HepG2 (cell line): ENCODE data around the gene POLA1. TPM values are rescaled to one million over a fixed set of nuclear protein-coding genes. Genes with fewer than 3 reads are reported as not detected.

ENCODE experiments used
- ATAC-seq: fragments of 200-7000 bp; cut with Tn5 transposase; 3 replicates; pipeline ENCODE4 v1.9.1; 2020; ENCODE audit warnings: mild to moderate bottlenecking, moderate library complexity
- BruUV-seq: library from RNA; stranded (reverse); fragments of 400-500 nt; replicated peaks from 2 replicates; lab custom pipeline; 2021; lab: Mats Ljungman, UMichigan
- CTCF ChIA-PET: fragments of 300-600 bp; formaldehyde crosslinking; extraction: SDS; loops from one replicate; lab custom pipeline; 2021; ENCODE audit warnings: low total read pairs, inconsistent platforms, low intra/inter-chr PET ratio; lab: Yijun Ruan, JAX
- POLR2A ChIA-PET: fragments of 350-600 bp; sonication (Branson Sonifier 250); formaldehyde crosslinking; loops from one replicate; lab custom pipeline; 2020; ENCODE audit warnings: antibody characterized with exemption, inconsistent platforms; lab: Yijun Ruan, JAX
- DNase-seq: peaks from one replicate; pipeline ENCODE4 v3.0.0-alpha.2; 2015; ENCODE audit warnings: low spot score
- FAIRE-seq: peaks from 3 replicates; lab custom pipeline; 2011; peaks lifted over from hg19 to GRCh38; lab: Jason Lieb, UNC
- H2AFZ ChIP-seq: one replicate; pipeline ENCODE4 v1.6.1; 2011; ENCODE audit warnings: low read length, inconsistent platforms
- H3K27ac ChIP-seq: fragments of 300-600 bp; 3 replicates; pipeline ENCODE4 v1.8.0; 2011; ENCODE audit warnings: mixed run types, mild to moderate bottlenecking, mixed read lengths, low read length, inconsistent platforms; ENCODE audit not compliant: insufficient read depth; ENCODE audit errors: extremely low read length
- H3K27me3 ChIP-seq, 2 experiments: fragments of 200-600 bp in 1 of 2; 2 replicates in 1 of 2; 3 replicates in 1 of 2; pipeline versions ENCODE4 v1.6.0 to v1.8.0; 2011; ENCODE audit warnings: low read length in 2 of 2, mild to moderate bottlenecking in 2 of 2, moderate library complexity in 2 of 2, inconsistent platforms in 1 of 2; ENCODE audit not compliant: insufficient read depth in 2 of 2, control insufficient read depth in 1 of 2
- H3K36me3 ChIP-seq, 2 experiments: fragments of 200-600 bp in 1 of 2; replicated peaks in 1 of 2; 2 replicates in 1 of 2; 3 replicates in 1 of 2; pipeline versions ENCODE4 v1.5.1 to v1.8.0; 2011; ENCODE audit warnings: low read length in 2 of 2, inconsistent platforms in 1 of 2; ENCODE audit not compliant: insufficient read depth in 2 of 2, control insufficient read depth in 1 of 2
- H3K4me1 ChIP-seq: 2 replicates; pipeline ENCODE4 v1.5.1; 2012; ENCODE audit warnings: low read length, inconsistent platforms; ENCODE audit not compliant: insufficient read depth
- H3K4me2 ChIP-seq: 2 replicates; pipeline ENCODE4 v1.6.0; 2011; ENCODE audit warnings: low read depth, low read length, inconsistent platforms
- H3K4me3 ChIP-seq, 3 experiments: fragments of 200-600 bp in 1 of 3; sonication (generic), shearing (Covaris generic) in 1 of 3; replicated peaks in 1 of 3; 2 replicates each; pipeline ENCODE4 v1.5.1; 2011 to 2016; ENCODE audit warnings: low read length in 3 of 3, inconsistent platforms in 2 of 3, low read depth in 2 of 3, mild to moderate bottlenecking in 2 of 3, control low read depth in 1 of 3, mixed read lengths in 1 of 3; ENCODE audit not compliant: insufficient read depth in 1 of 3
- H3K79me2 ChIP-seq: one replicate; pipeline ENCODE4 v1.6.1; 2011; ENCODE audit warnings: low read length, inconsistent platforms; ENCODE audit not compliant: insufficient read depth
- H3K9ac ChIP-seq: 2 replicates; pipeline ENCODE4 v1.6.0; 2011; ENCODE audit warnings: mild to moderate bottlenecking, low read depth, low read length, inconsistent platforms; ENCODE audit not compliant: insufficient read depth
- H3K9me3 ChIP-seq: 2 replicates; pipeline ENCODE4 v1.5.1; 2012; ENCODE audit warnings: mild to moderate bottlenecking, low read length
- H4K20me1 ChIP-seq: 2 replicates; pipeline ENCODE4 v1.6.0; 2011; ENCODE audit warnings: inconsistent platforms, mild to moderate bottlenecking, low read length, moderate library complexity; ENCODE audit not compliant: insufficient read depth
- AHR ChIP-seq: IDR thresholded peaks from 2 replicates; pipeline ENCODE4 v1.6.1; 2018; ENCODE audit warnings: missing genetic modification reagents, missing compliant biosample characterization
- ATF1 ChIP-seq: IDR thresholded peaks from 2 replicates; pipeline ENCODE4 v1.6.1; 2016; ENCODE audit warnings: mild to moderate bottlenecking, control low read depth
- CENPBD1 ChIP-seq: sonication (generic); formaldehyde crosslinking; IDR thresholded peaks from 2 replicates; pipeline ENCODE4 v1.8.0; 2022; ENCODE audit warnings: missing genetic modification reagents, low read depth, mild to moderate bottlenecking, borderline replicate concordance
- CENPX ChIP-seq: sonication (generic); formaldehyde crosslinking; IDR thresholded peaks from 2 replicates; pipeline ENCODE4 v1.9.0; 2021; ENCODE audit warnings: mild to moderate bottlenecking, missing genetic modification reagents, moderate library complexity
- FOXP4 ChIP-seq: sonication (generic); formaldehyde crosslinking; IDR thresholded peaks from 2 replicates; pipeline ENCODE4 v1.4.0; 2020; ENCODE audit warnings: missing genetic modification reagents
- GLI4 ChIP-seq: sonication (generic); formaldehyde crosslinking; IDR thresholded peaks from 2 replicates; pipeline ENCODE4 v1.5.1; 2020; ENCODE audit warnings: missing genetic modification reagents, mild to moderate bottlenecking, moderate library complexity, borderline replicate concordance
- IKZF5 ChIP-seq: IDR thresholded peaks from 2 replicates; pipeline ENCODE4 v1.6.1; 2018; ENCODE audit warnings: missing genetic modification reagents, mild to moderate bottlenecking, missing compliant biosample characterization
- RELA ChIP-seq: sonication (generic); formaldehyde crosslinking; IDR thresholded peaks from 2 replicates; pipeline ENCODE4 v1.4.0; 2020; ENCODE audit warnings: missing genetic modification reagents
- RNF219 ChIP-seq: sonication (generic); formaldehyde crosslinking; IDR thresholded peaks from 2 replicates; pipeline ENCODE4 v1.5.0; 2020; ENCODE audit warnings: mild to moderate bottlenecking, missing genetic modification reagents
- RXRA ChIP-seq: sonication (generic); formaldehyde crosslinking; IDR thresholded peaks from 2 replicates; pipeline ENCODE4 v1.5.1; 2020; ENCODE audit warnings: missing genetic modification reagents
- TCF7 ChIP-seq: sonication (generic); IDR thresholded peaks from 2 replicates; pipeline ENCODE4 v1.6.1; 2016; ENCODE audit warnings: antibody characterized with exemption, low read depth
- THAP11 ChIP-seq: IDR thresholded peaks from 2 replicates; pipeline ENCODE4 v1.6.1; 2016; ENCODE audit warnings: missing biosample characterization, missing genetic modification reagents
- ZNF225 ChIP-seq: sonication (generic); formaldehyde crosslinking; IDR thresholded peaks from 2 replicates; pipeline ENCODE4 v1.4.0; 2020; ENCODE audit warnings: mild to moderate bottlenecking, missing genetic modification reagents
- ZNF251 ChIP-seq: sonication (generic); formaldehyde crosslinking; IDR thresholded peaks from 2 replicates; pipeline ENCODE4 v1.9.0; 2021; ENCODE audit warnings: mild to moderate bottlenecking, missing genetic modification reagents
- ZNF30 ChIP-seq: sonication (generic); formaldehyde crosslinking; IDR thresholded peaks from 2 replicates; pipeline ENCODE4 v1.5.0; 2020; ENCODE audit warnings: mild to moderate bottlenecking, missing genetic modification reagents
- ZNF687 ChIP-seq: sonication (generic); formaldehyde crosslinking; IDR thresholded peaks from 2 replicates; pipeline ENCODE4 v1.5.1; 2020; ENCODE audit warnings: mild to moderate bottlenecking, missing genetic modification reagents, moderate library complexity
- WGBS: methylation state at CpG from one replicate; pipeline ENCODE4 v1.1.6; 2017; ENCODE audit warnings: low lambda C conversion rate; 5-methylcytosine and 5-hydroxymethylcytosine counted together
- in situ Hi-C: cut with HindIII; loops from 2 replicates; pipeline ENCODE4 v1.10.0; 2017; ENCODE audit warnings: low pct_unique_long_range_greater_than_20kb; ENCODE audit not compliant: extremely low pct_ligation_motif_present
- intact Hi-C: fragments of 100-400 bp; cut with micrococcal nuclease; formaldehyde crosslinking; loops from one replicate; pipeline ENCODE4 v1.10.0; 2022; ENCODE audit not compliant: unreplicated experiment
- polyA plus RNA-seq, 8 experiments: library from polyadenylated mRNA; depleted of rRNA in 3 of 8; stranded (reverse) in 7 of 8; unstranded in 1 of 8; fragments of >200 nt; fragmentation: Illumina TruSeq in 4 of 8; extraction: Trizol in 4 of 8; gene quantifications; 2 replicates each; pipeline versions ENCODE4 v1.2.1 to v1.2.3, GENCODE V29; 2011 to 2016; ENCODE audit warnings: low read depth in 4 of 8, missing spikeins in 1 of 8, mixed read lengths in 1 of 8; ENCODE audit not compliant: insufficient read depth in 1 of 8
- total RNA-seq, 5 experiments: library from RNA; depleted of rRNA; stranded (reverse); fragments of >200 nt; fragmentation: Illumina TruSeq; extraction: Trizol; gene quantifications; 2 replicates each; pipeline ENCODE4 v1.2.3, GENCODE V29; 2016; ENCODE audit warnings: low read depth in 1 of 5

The POLA1 gene
- total and polyA plus RNA-seq, 2 of the 13 experiments (the other 11 are each of a cell fraction or from before 2014, with no cell fraction given): 3.3 to 26.5 TPM

GRCh38 chrX:24703185-24703494 lies 9.4 kb downstream of the POLA1 start:
- in situ Hi-C loops (no loop called here), intact Hi-C loops (no loop called here)
- FAIRE-seq: no peak
- no peaks in the 10 kb centered on the region for H3K27me3 ChIP-seq
- no peak overlapping the region for H2AFZ ChIP-seq
- ChIA-PET POLR2A (no interaction called here), CTCF (no interaction called here)
- no peaks in the 10 kb centered on the region for H3K9me3 ChIP-seq
- BruUV-seq: no TSS peak
- WGBS: 92% methylated on average over 3 of the region's 5 CpGs
- H3K9ac ChIP-seq: no peak overlapping the region
- H3K36me3 ChIP-seq: peaks cover 0 to 20% of the 10 kb centered on the region in 2 experiments; a peak in 1 of 5 replicates
- H3K79me2 ChIP-seq: peaks cover 3% of the 10 kb centered on the region
- H3K4me2 ChIP-seq: no peak overlapping the region
- H4K20me1 ChIP-seq: no peaks in the 10 kb centered on the region
- DNase-seq: no peak
- H3K4me3 ChIP-seq: no peak overlapping the region
- ATAC-seq: no peak
- H3K4me1 ChIP-seq: no peaks in the 10 kb centered on the region
- no peak overlapping the region for H3K27ac ChIP-seq
- TF ChIP-seq ZNF225 (CRISPR knock-in tag) (no peak), ATF1 (CRISPR knock-in tag) (no peak), TCF7 (no peak), FOXP4 (CRISPR knock-in tag) (no peak), GLI4 (CRISPR knock-in tag) (no peak), CENPX (CRISPR knock-in tag) (no peak), ZNF687 (CRISPR knock-in tag) (no peak), RNF219 (CRISPR knock-in tag) (no peak), CENPBD1 (CRISPR knock-in tag) (no peak), AHR (CRISPR knock-in tag) (no peak), RXRA (CRISPR knock-in tag) (no peak), RELA (no peak), ZNF30 (CRISPR knock-in tag) (no peak), IKZF5 (CRISPR knock-in tag) (no peak), ZNF251 (no peak), THAP11 (CRISPR knock-in tag) (no peak)
